ENCODE measurements around the gene SLC35D1. TPM values are rescaled to one million over a fixed set of nuclear protein-coding genes. Genes with fewer than 3 reads are reported as not detected.

SLC35D1 gene
- total RNA-seq, 1 donor from 2014 or later, result 11.8 TPM

DNA sequence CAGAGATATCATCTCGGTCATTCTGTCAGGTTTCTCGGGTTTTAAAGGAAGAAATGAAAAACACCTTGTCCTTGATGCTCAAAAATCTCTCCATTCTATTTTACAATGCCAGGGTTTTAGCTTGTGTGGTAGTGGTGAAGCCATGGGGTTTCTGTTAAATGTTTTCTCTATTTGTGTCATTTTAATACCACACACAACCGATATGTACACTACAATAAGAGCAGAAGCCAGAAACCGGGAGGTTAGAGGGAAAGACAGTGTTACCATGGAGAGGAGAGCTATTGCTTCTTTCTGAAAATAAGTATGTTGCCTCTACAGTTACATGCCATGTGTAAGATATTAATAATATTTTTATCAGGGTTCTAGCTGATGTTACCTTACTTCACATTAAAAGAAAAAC is 2.8 kb downstream of the SLC35D1 start:
- Mint-ChIP-seq H3K27ac (ENCODE audit: unreplicated experiment) (no peak overlapping the region), H3K27me3 (ENCODE audit: low read depth) (no peaks in the 10 kb centered on the region), H3K9me3 (no peaks in the 10 kb centered on the region), H3K4me1 (peaks cover 35% of the 10 kb centered on the region), H3K36me3 (ENCODE audit: low read depth) (peaks cover 2% of the 10 kb centered on the region), H3K4me3 (no peak overlapping the region)
- TF ChIP-seq, protein P1, sequence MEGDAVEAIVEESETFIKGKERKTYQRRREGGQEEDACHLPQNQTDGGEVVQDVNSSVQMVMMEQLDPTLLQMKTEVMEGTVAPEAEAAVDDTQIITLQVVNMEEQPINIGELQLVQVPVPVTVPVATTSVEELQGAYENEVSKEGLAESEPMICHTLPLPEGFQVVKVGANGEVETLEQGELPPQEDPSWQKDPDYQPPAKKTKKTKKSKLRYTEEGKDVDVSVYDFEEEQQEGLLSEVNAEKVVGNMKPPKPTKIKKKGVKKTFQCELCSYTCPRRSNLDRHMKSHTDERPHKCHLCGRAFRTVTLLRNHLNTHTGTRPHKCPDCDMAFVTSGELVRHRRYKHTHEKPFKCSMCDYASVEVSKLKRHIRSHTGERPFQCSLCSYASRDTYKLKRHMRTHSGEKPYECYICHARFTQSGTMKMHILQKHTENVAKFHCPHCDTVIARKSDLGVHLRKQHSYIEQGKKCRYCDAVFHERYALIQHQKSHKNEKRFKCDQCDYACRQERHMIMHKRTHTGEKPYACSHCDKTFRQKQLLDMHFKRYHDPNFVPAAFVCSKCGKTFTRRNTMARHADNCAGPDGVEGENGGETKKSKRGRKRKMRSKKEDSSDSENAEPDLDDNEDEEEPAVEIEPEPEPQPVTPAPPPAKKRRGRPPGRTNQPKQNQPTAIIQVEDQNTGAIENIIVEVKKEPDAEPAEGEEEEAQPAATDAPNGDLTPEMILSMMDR (conservative IDR thresholded peaks at IDR 0.05), result no peak
- DNase-seq (ENCODE audit: low read depth, low spot score), result no peak

DNA sequence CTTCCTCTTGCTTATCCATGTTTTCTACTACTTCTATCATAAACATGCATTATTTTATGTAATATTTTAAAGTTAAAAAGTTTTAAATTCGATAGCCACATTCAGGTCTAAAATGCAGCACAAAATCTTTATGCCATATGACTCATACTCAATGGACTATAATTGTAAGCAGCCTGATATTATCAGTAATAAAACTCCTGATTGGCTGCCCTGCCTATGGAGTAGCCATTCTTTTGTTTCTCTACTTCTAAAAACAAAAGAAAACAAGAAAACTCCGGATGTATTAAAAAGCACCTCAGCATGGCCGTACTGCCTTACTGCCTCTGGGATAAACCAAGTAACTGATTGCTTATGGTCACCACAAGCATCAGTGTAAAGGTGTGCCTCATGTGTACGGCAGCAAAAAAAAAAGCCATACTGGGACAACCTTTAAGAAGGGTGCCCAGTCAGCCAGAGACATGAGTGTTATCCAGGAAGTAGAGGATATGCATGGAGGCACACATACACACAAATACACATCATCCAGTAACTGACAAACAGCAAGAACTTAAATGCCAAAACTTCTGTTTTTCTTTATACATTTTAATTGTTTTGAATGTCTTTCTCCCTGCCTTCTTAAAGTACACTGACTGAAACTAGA is 9.2 kb downstream of the SLC35D1 start:
- Mint-ChIP-seq H3K36me3 (ENCODE audit: low read depth) (peaks cover 18% of the 10 kb centered on the region), H3K4me3 (no peak overlapping the region), H3K9me3 (no peaks in the 10 kb centered on the region), H3K27ac (ENCODE audit: unreplicated experiment) (no peak overlapping the region), H3K4me1 (no peaks in the 10 kb centered on the region), H3K27me3 (ENCODE audit: low read depth) (no peaks in the 10 kb centered on the region)
- TF ChIP-seq, protein P1 (conservative IDR thresholded peaks at IDR 0.05), result no peak
- DNase-seq (ENCODE audit: low read depth, low spot score), result no peak

GRCh38 chr1:67043366-67043765 is 10.6 kb downstream of the SLC35D1 start:
- H3K4me3 Mint-ChIP-seq, result no peak overlapping the region
- TF ChIP-seq, protein P1 (conservative IDR thresholded peaks at IDR 0.05), result no peak
- no peaks in the 10 kb centered on the region for H3K4me1 Mint-ChIP-seq
- no peak overlapping the region for H3K27ac Mint-ChIP-seq (ENCODE audit: unreplicated experiment)
- H3K36me3 Mint-ChIP-seq (ENCODE audit: low read depth), result peaks cover 24% of the 10 kb centered on the region
- no peaks in the 10 kb centered on the region for H3K9me3 Mint-ChIP-seq
- H3K27me3 Mint-ChIP-seq (ENCODE audit: low read depth), result no peaks in the 10 kb centered on the region
- DNase-seq (ENCODE audit: low read depth, low spot score), result no peak

DNA sequence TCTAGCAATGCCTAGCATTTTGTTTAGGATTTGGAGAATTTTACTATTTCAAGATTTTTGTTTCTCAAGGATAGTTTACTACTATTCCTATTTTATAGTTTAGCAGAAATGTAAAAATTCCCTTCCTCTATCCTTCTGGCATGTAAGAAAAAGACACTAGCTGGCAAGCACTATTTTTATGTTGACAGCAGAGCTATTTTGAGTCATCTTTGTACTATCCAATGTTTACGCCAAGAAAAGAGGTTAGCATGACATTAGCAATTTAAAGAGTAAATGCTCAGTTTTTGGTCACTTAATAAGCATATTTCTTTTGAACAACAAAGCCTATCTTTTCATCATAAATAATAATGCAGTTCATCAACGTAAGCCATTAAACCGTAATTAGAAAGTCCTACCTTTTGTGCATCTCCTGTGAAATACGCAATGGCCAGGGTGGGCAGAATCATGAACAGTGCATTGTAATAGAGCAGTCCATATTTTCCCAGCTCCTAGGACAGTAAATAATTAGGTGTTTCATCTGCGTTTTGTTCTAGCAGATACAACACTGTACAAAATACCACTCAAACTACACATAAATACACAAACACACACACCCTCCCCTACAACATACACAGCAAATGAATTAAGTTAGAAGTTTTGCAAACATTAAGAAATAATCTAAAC is 12.0 kb downstream of the SLC35D1 start:
- Mint-ChIP-seq H3K36me3 (ENCODE audit: low read depth) (peaks cover 35% of the 10 kb centered on the region), H3K27ac (ENCODE audit: unreplicated experiment) (no peak overlapping the region), H3K4me3 (no peak overlapping the region), H3K9me3 (no peaks in the 10 kb centered on the region), H3K4me1 (no peaks in the 10 kb centered on the region), H3K27me3 (ENCODE audit: low read depth) (no peaks in the 10 kb centered on the region)
- TF ChIP-seq, protein P1 (conservative IDR thresholded peaks at IDR 0.05), result no peak
- DNase-seq (ENCODE audit: low read depth, low spot score), result no peak

DNA sequence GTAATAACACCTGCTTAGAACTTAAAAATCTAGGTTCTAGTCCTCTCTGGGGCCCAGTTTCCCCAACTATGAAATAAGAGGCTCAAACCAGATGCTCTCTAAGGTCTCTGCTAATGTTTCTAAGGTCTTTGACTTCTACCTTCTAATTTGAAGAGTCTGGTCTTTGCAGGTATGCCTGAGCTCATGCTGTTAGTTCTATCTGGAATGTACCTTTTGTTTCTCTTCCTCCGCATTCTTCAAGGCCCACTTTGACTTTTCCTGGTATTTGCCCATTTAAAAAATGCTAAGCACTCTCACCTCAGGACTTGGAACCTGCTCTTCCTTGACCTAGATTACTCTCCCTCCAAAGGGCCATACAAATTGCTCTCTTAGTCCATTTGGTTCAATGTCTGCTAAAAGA is 13.5 kb downstream of the SLC35D1 start:
- TF ChIP-seq, protein P1 (conservative IDR thresholded peaks at IDR 0.05), result no peak
- H3K27ac Mint-ChIP-seq (ENCODE audit: unreplicated experiment), result no peak overlapping the region
- H3K4me1 Mint-ChIP-seq, result no peaks in the 10 kb centered on the region
- H3K9me3 Mint-ChIP-seq, result peaks cover 10% of the 10 kb centered on the region
- no peak overlapping the region for H3K4me3 Mint-ChIP-seq
- no peaks in the 10 kb centered on the region for H3K27me3 Mint-ChIP-seq (ENCODE audit: low read depth)
- H3K36me3 Mint-ChIP-seq (ENCODE audit: low read depth), result peaks cover 50% of the 10 kb centered on the region
- no peak for DNase-seq (ENCODE audit: low read depth, low spot score)

Measured in neural crest cell (in vitro differentiated cells).